HG03064 (cell line): Measurements from ENCODE around the gene UBASH3A.

Experiments
- ATAC-seq: cut with Tn5 transposase; IDR thresholded peaks from one replicate; pipeline ENCODE4 v1.9.1; 2021; ENCODE audit warnings: low read depth; ENCODE audit not compliant: unreplicated experiment

UBASH3A gene

DNA sequence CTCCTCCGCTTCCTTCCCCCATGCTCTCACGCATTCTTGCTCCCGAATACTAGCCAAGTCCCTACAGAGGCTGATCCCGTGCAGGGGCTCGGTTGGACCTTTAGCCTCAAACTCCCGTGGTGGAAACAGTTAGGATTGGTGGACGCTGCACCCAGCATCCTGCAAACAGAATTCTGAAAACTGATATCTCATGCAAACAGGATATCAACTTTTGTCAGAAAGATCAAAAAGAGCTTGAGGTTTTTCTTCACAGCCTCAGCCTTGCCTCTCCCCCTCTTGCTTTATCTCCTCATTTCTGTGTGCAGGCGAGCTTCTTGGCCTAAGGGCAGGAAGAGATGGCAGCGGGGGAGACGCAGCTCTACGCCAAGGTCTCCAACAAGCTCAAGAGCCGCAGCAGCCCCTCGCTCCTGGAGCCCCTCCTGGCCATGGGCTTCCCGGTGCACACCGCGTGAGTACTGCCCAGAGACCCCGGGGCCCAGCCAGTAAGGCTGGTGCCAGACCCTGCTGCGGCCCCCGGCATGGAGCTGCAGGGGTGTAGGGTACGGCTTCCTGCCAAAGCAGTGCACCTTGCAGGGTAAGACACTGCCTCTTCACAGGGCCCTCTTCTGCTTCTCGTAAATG, at the start of gene UBASH3A:
TSS of gene UBASH3A (plus strand) at position 292 of the 621 bp plus-strand sequence. CDS start at position 336, 44 bp downstream.
- no peak for ATAC-seq

DNA sequence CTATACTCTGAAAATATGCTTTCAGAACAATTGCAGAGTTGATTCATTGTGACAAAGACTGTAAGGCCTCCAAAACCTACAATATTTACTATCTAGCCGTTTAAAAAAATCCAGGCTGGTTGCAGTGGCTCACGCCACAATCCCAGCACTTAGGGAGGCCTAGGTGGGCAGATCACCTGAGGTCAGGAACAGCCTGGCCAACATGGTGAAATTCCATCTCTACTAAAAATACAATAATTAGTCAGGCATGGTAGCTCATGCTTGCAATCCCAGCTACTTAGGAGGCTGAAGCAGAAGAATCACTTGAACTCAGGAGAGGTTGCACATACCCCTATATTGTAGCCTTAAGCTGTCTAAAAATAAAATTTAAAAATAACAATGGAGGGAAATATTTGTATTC, 47.7 kb upstream of the UBASH3A start:
- no peak for ATAC-seq

- no peak for ATAC-seq
Observed at GRCh38 chr21:42356650-42357049, 47.1 kb upstream of the UBASH3A start.

DNA sequence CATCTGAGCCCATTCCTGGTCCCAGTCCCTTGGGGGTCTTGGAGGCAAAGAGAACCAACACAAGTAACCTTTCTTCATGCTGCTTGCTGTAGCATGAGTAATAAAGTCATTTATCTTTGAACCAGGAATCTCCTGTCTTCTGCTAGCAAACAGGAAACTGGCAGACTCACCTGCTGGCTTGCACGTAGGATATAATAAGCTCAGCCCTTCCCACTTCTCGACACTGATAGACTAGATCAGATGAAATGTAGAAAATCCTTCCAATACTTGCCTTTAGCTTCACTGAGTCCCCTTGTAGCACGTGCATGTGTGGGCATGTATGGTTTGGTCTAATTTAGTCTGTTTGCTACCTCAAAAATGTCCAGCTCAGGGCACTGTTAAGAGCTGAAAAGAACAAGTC, 46.4 kb upstream of the UBASH3A start:
- no peak for ATAC-seq

DNA sequence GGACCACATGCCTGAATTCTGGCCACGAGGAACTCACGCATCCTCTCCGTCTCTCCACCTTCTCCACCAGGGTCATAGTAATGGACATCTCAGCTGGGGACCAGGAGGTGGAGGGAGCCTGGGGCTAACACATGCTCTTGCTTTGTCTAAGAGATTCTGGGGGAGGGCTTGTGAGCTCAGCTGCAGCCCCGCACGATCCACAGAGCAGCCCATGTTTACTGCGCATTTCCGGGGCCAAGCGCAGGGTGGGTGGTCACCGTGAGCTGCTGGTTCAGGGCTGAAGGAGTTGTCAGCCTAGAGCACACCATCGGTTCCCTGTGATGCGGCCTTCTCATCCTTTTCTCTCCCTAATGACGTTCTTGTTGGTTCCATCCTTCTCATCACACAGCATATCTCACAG, 45.4 kb upstream of the UBASH3A start:
- no peak for ATAC-seq

DNA sequence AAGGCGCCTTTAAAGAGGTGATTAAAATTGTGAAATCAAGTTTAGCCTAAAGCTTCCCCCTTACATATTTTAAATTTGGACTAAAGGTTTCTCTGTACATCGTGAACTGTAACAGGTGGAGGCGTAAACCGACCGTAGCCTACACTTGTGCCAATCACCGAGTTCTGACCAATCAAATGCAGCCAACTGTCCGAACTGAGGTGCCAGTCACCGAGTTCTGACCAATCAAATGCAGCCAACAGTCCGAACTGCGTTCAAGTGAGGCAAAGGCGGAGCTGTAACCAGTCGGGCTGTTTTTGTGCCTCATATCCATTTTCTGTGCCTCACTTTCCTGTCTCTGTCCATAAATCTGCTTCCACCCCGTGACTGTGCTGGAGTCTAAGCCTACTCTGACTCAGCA, 44.8 kb upstream of the UBASH3A start:
- no peak for ATAC-seq

- ATAC-seq: no peak
Observed at GRCh38 chr21:42360317-42360716, 43.4 kb upstream of the UBASH3A start.

DNA sequence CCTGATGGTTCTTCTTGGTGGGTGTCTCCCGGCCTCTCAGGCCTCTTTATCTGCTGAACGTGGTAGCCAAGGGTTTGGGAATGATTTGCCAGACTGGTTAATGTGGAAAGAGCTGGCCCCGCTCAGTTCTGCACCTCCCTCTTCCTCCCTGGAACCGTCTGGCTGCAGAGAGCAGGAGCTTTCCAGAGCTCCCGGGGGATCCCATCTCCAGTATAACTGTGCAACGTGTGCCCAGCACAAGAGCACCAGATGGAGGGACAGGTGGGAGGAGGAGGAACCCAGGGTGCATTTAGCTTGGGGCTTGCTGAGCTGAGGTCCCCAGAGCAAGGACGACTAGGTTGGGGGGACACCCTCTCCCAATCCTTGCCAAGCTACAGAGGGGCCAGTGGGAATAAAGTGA, 42.4 kb upstream of the UBASH3A start:
- ATAC-seq: no peak

- ATAC-seq: no peak
Observed at GRCh38 chr21:42362198-42362597, 41.5 kb upstream of the UBASH3A start.

DNA sequence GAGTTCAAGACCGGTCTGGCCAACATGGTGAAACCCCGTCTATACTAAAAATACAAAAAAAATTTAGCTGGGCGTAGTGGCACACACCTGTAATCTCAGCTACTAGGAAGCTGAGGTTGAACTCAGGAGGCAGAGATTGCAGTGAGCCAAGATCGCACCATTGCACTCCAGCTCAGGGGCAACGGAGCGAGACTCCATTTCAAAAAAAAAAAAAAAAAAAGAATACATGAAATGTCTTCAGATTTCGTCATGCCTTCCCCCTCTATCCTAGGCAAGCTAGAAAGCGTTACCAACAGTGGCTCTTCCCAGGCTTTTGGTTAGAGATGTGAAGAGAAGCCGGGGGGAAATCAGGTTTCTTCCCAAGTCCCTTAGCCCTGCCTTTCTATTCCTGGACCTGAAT, 41.0 kb upstream of the UBASH3A start:
- ATAC-seq: no peak

GRCh38 chr21:42363312-42363711, 40.4 kb upstream of the UBASH3A start:
- no peak for ATAC-seq

DNA sequence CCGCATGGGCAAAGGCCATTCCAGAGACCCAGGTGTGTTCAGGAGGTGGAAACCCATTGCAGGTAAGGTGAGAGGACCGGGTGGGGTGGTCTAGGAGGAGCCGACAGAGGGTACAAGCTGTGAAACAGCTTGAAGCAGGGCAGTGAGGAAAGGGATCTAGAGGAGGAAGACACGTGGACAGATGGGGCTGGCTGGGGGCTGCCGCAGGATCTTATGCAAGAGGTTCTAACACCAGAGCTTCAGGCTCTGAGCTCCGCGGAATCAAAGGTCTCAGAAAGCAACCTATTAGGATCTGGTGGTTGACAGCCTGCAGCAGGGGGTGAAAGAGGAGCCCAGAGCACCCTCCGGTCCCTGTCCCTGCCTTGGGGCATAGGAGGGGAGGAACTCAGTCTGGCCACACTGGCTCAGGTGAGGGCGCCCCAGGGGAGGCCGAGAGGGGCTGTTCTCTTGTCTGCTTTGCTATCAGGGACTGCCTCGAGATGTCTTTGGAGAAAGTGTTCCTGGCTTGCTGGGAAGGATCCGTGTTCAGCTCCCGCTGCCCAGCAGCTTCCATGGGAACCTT, 39.3 kb upstream of the UBASH3A start:
- ATAC-seq: no peak

GRCh38 chr21:42365770-42366169, 37.9 kb upstream of the UBASH3A start:
- ATAC-seq: no peak

GRCh38 chr21:42366292-42367010, 37.3 kb upstream of the UBASH3A start, which contains the start of gene TFF1:
Gene TFF1, minus strand, starts transcription at chr21:42366535. Its CDS starts 40 bp downstream, at chr21:42366495.
- ATAC-seq: no peak

DNA sequence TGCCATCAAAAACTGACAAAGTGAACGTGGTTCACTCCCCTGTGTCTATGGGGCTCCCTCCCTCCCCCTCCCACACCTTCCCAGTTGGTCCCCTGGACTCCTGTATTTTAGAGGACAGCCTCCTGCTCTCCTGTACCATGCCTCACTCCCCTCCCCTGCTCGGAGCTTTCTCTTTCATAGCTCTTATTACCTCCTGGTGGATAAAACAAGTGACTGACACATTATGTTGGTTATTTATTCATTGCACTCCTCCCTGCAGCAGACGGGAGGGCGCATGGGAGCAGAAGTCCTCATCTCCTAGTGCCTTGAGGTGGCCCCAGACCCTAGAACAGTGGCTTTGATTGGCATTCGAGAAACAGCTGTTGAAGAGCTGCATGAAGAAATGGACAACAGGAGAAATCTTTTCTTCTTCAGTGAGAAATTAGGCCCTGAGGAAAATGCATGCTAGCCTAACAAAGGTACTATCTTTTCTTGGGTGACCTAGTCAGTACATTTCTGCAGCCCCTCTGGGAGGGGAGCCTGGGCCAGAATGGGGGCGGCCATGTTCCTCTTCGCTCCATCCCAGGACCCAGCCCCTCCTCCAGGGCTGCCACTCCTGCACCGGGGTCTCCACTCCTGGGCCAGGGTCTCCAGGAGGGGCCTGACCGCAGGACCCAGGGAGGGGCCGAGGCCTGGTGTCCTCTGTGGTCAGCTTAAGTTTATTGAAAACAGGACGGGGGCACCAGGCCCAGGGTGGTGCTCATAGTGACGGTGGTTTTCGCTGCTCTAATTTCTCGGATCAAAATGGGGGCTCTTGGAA, 36.1 kb upstream of the UBASH3A start:
- ATAC-seq: no peak

GRCh38 chr21:42369821-42370220, 33.9 kb upstream of the UBASH3A start:
- ATAC-seq: no peak

DNA sequence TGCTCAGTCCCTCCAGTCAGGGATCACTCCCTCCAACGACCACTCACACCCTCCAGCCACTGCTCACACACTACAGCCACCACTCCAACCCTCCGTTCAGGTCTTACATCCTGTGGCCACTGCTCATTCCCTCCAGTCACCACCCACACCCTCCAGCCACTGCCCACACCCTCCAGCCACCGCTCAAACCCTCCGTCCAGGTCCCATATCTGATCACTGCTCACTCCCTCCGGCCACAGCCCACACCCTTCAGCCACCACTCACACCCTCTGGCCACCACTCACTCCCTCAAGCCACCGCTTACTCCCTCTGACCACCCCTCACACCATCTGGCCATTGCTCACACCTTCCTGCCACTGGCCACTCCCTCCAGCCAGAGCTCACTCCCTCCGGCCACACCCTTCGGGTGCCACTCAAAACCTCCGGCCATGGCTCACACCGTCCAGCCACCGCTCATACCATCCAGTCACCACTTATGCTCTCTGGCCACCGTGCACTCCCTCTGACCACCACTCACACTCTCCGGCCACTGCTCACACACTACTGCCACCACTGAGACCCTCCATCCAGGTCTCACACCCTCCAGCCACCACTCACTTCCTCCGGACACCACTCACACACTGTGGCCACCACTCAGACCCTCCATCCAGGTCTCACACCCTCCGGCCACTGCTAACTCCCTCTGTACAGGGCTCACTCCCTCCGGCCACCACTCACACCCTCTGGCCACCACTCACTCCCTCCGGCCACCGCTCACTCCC, 32.6 kb upstream of the UBASH3A start:
- ATAC-seq: no peak

DNA sequence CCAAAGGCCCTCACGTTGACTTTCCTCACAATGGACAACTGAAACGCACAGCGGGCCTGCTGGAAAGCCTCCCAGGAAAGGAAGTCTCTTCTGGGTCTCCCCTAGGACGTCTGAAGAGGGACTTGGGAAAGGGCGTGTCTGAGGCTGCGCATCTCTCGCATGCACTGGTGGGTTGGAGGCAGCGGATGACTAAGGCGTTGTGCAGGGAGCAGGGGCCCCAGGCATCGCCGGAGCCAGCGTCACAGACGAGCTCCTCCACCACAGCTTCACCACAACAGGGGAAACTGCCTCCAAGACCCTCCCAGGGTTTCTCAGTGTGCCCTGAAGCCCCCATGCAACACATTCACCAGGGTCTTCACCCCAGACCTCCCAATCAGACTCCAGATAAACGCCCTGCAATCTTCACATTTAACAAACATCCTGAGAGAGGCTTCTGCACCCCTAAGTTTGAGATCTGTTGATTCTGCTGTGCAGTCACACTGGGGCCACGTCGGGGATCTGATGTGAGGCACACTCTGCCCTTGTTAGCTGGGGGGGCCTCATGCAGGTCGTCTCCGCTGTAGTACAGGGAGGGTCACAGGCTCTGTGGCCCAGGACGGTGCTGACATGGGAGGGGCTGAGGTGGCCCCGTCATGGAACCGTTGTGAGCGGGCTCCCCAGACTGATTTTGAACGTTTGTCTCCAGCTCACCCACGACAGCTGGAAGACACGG, 30.4 kb upstream of the UBASH3A start:
- ATAC-seq: no peak

GRCh38 chr21:42373908-42374455, 29.7 kb upstream of the UBASH3A start:
- ATAC-seq: no peak

- ATAC-seq: no peak
Observed at GRCh38 chr21:42374457-42374856, 29.2 kb upstream of the UBASH3A start.
